HG03342 (cell line): Measurements from ENCODE around the gene WNT10A.
A peak's percentile ranks its signal among the peaks of the same experiment; 100 is the strongest.

Source experiments
- ATAC-seq: cut with Tn5 transposase; IDR thresholded peaks from one replicate; pipeline ENCODE4 v1.9.1; 2021; ENCODE audit warnings: mild to moderate bottlenecking, moderate library complexity; ENCODE audit not compliant: unreplicated experiment

Gene WNT10A

GRCh38 chr2:218892693-218893348, 12.2 kb downstream of the WNT10A start:
- ATAC-seq, result peak; percentile 40

GRCh38 chr2:218893349-218894150, 12.9 kb downstream of the WNT10A start:
- ATAC-seq, result no peak

GRCh38 chr2:218894151-218894879, 13.7 kb downstream of the WNT10A start:
- no peak for ATAC-seq

GRCh38 chr2:218894880-218895157, 14.2 kb downstream of the WNT10A start:
- no peak for ATAC-seq

- no peak for ATAC-seq
These were observed 14.7 kb downstream of the WNT10A start for GRCh38 chr2:218895326-218895725.

- ATAC-seq, result peak; percentile 10
These were observed 15.3 kb downstream of the WNT10A start for GRCh38 chr2:218895759-218896500.

GRCh38 chr2:218896501-218897393, 16.1 kb downstream of the WNT10A start:
- ATAC-seq, result peak; percentile 57

- no peak for ATAC-seq
These were observed 16.9 kb downstream of the WNT10A start for GRCh38 chr2:218897394-218898108.

- peak; percentile 36 for ATAC-seq
These were observed 17.6 kb downstream of the WNT10A start for GRCh38 chr2:218898109-218898878.

- no peak for ATAC-seq
These were observed 18.5 kb downstream of the WNT10A start for GRCh38 chr2:218899147-218899546.

- ATAC-seq, result no peak
These were observed 21.8 kb downstream of the WNT10A start for GRCh38 chr2:218902427-218902826.

GRCh38 chr2:218904176-218904575, 23.5 kb downstream of the WNT10A start:
- ATAC-seq, result no peak

GRCh38 chr2:218908721-218909619, 28.3 kb downstream of the WNT10A start:
- peak; percentile 89 for ATAC-seq

- ATAC-seq, result no peak
These were observed 30.1 kb downstream of the WNT10A start for GRCh38 chr2:218910741-218911140.

GRCh38 chr2:218920504-218920903, 39.9 kb downstream of the WNT10A start:
- ATAC-seq, result no peak

- no peak for ATAC-seq
These were observed 44.1 kb downstream of the WNT10A start for GRCh38 chr2:218924757-218925156.

- no peak for ATAC-seq
These were observed 44.8 kb downstream of the WNT10A start for GRCh38 chr2:218925434-218925833.

- no peak for ATAC-seq
These were observed 46.8 kb downstream of the WNT10A start for GRCh38 chr2:218927422-218927821.
